H1 (cell line): Measurements from ENCODE around the gene CORO1C. TPM values are rescaled to one million over a fixed set of nuclear protein-coding genes. Genes with fewer than 3 reads are reported as not detected.
A peak's percentile ranks its signal among the peaks of the same experiment; 100 is the strongest.

Source experiments
- CTCF ChIA-PET: fragments of 300-600 bp; sonication (Branson Sonifier 250); formaldehyde crosslinking; loops from one replicate; lab custom pipeline; 2021; ENCODE audit not compliant: partially characterized antibody; lab: Charles Lee
- POLR2A ChIA-PET: fragments of 300-600 bp; sonication (Branson Sonifier 250); formaldehyde crosslinking; loops from one replicate; lab custom pipeline; 2021; ENCODE audit warnings: inconsistent platforms; ENCODE audit not compliant: partially characterized antibody; lab: Charles Lee
- DNase-seq, 2 experiments: peaks; one replicate each; pipeline versions ENCODE4 v3.0.0 to v3.0.0-alpha.2; 2010 to 2022; ENCODE audit warnings: low spot score in 2 of 2, low read depth in 1 of 2, mixed read lengths in 1 of 2
- FAIRE-seq: peaks from 2 replicates; lab custom pipeline; 2011; peaks lifted over from hg19 to GRCh38; lab: Jason Lieb, UNC
- H2AFZ ChIP-seq: 2 replicates; pipeline ENCODE4 v1.8.1; 2012; ENCODE audit warnings: low read length, inconsistent platforms
- H2AK5ac ChIP-seq: 2 replicates; pipeline ENCODE4 v1.6.1; 2013; ENCODE audit warnings: low read depth, low read length
- H2BK120ac ChIP-seq: replicated peaks from 2 replicates; pipeline ENCODE3; 2013; ENCODE audit warnings: low read depth, low read length, inconsistent platforms
- H2BK12ac ChIP-seq: 2 replicates; pipeline ENCODE4 v1.6.1; 2013; ENCODE audit warnings: low read depth, low read length
- H2BK15ac ChIP-seq: 2 replicates; pipeline ENCODE4 v1.6.1; 2013; ENCODE audit warnings: low read length
- H2BK20ac ChIP-seq: 2 replicates; pipeline ENCODE4 v1.6.1; 2013; ENCODE audit warnings: low read length
- H2BK5ac ChIP-seq: 2 replicates; pipeline ENCODE4 v1.6.1; 2013; ENCODE audit warnings: low read depth, low read length
- H3K14ac ChIP-seq: 2 replicates; pipeline ENCODE4 v1.6.1; 2013; ENCODE audit warnings: inconsistent platforms; ENCODE audit not compliant: insufficient read length
- H3K18ac ChIP-seq: 2 replicates; pipeline ENCODE4 v1.6.1; 2013; ENCODE audit warnings: low read length; ENCODE audit errors: extremely low read depth
- H3K23ac ChIP-seq: 2 replicates; pipeline ENCODE4 v1.6.1; 2013; ENCODE audit warnings: inconsistent platforms; ENCODE audit not compliant: insufficient read length
- H3K23me2 ChIP-seq: 2 replicates; pipeline ENCODE4 v1.6.1; 2013; ENCODE audit warnings: low read depth, low read length
- H3K27ac ChIP-seq: 2 replicates; pipeline ENCODE4 v1.6.1; 2011; ENCODE audit warnings: low read depth, low read length, inconsistent platforms
- H3K27me3 ChIP-seq, 4 experiments: replicated peaks in 1 of 4; 1 replicate in 1 of 4; 2 replicates in 3 of 4; pipeline versions ENCODE4 v1.6.1 to v1.8.1; 2011 to 2013; ENCODE audit warnings: low read length in 3 of 4, mild to moderate bottlenecking in 3 of 4, inconsistent platforms in 2 of 4, mixed read lengths in 2 of 4, moderate library complexity in 1 of 4; ENCODE audit not compliant: control insufficient read depth in 3 of 4, insufficient read depth in 3 of 4; ENCODE audit errors: extremely low read depth in 1 of 4
- H3K36me3 ChIP-seq, 4 experiments: 2 replicates each; pipeline versions ENCODE4 v1.6.1 to v1.8.1; 2011 to 2013; ENCODE audit warnings: mild to moderate bottlenecking in 4 of 4, low read length in 3 of 4, moderate library complexity in 2 of 4, control low read depth in 1 of 4, inconsistent platforms in 1 of 4; ENCODE audit not compliant: insufficient read depth in 4 of 4, control insufficient read depth in 2 of 4
- H3K4ac ChIP-seq: replicated peaks from 2 replicates; pipeline ENCODE3; 2013; ENCODE audit warnings: low read length, low read depth, mixed read lengths, inconsistent platforms; ENCODE audit not compliant: insufficient read length
- H3K4me1 ChIP-seq, 4 experiments: replicated peaks in 1 of 4; 1 replicate in 1 of 4; 2 replicates in 3 of 4; pipeline versions ENCODE4 v1.6.1 to v1.8.1; 2011 to 2013; ENCODE audit warnings: low read length in 3 of 4, inconsistent platforms in 2 of 4, mixed read lengths in 1 of 4; ENCODE audit not compliant: insufficient read depth in 4 of 4, control insufficient read depth in 3 of 4
- H3K4me2 ChIP-seq, 2 experiments: 2 replicates each; pipeline versions ENCODE4 v1.6.1 to v1.8.1; 2011 to 2013; ENCODE audit warnings: low read depth in 2 of 2, low read length in 2 of 2, control low read depth in 1 of 2, inconsistent platforms in 1 of 2, mild to moderate bottlenecking in 1 of 2; ENCODE audit not compliant: insufficient read depth in 1 of 2
- H3K4me3 ChIP-seq, 4 experiments: fragments of 200-600, 300-600 bp in 1 of 4; sonication (generic), shearing (Covaris generic), sonication (Bioruptor Twin) in 1 of 4; 2 replicates each; pipeline versions ENCODE4 v1.5.1 to v1.8.1; 2011 to 2016; ENCODE audit warnings: low read length in 4 of 4, low read depth in 3 of 4, control low read depth in 2 of 4, inconsistent platforms in 2 of 4, mild to moderate bottlenecking in 2 of 4, mixed read lengths in 1 of 4, moderate library complexity in 1 of 4; ENCODE audit not compliant: insufficient read depth in 2 of 4; ENCODE audit errors: extremely low read depth in 1 of 4
- H3K56ac ChIP-seq: replicated peaks from 2 replicates; pipeline ENCODE3; 2013; ENCODE audit warnings: low read depth, mild to moderate bottlenecking, mixed read lengths, low read length, inconsistent platforms; ENCODE audit not compliant: insufficient read length
- H3K79me1 ChIP-seq: 2 replicates; pipeline ENCODE4 v1.6.1; 2013; ENCODE audit warnings: low read depth, low read length, control low read depth
- H3K79me2 ChIP-seq, 2 experiments: 2 replicates each; pipeline versions ENCODE4 v1.6.1 to v1.8.1; 2012 to 2013; ENCODE audit warnings: low read length in 2 of 2, mild to moderate bottlenecking in 2 of 2, inconsistent platforms in 1 of 2; ENCODE audit not compliant: insufficient read depth in 2 of 2, control insufficient read depth in 1 of 2
- H3K9ac ChIP-seq, 4 experiments: replicated peaks in 1 of 4; 1 replicate in 1 of 4; 2 replicates in 3 of 4; pipeline versions ENCODE4 v1.6.1 to v1.8.1; 2011 to 2013; ENCODE audit warnings: low read depth in 3 of 4, low read length in 3 of 4, control low read depth in 2 of 4, mild to moderate bottlenecking in 2 of 4, moderate library complexity in 2 of 4, inconsistent platforms in 1 of 4; ENCODE audit errors: extremely low read depth in 1 of 4
- H3K9me3 ChIP-seq, 2 experiments: 2 replicates each; pipeline versions ENCODE4 v1.6.1 to v1.8.1; 2012 to 2013; ENCODE audit warnings: mild to moderate bottlenecking in 2 of 2, moderate library complexity in 2 of 2, control low read depth in 1 of 2, inconsistent platforms in 1 of 2, low read depth in 1 of 2, low read length in 1 of 2, mixed read lengths in 1 of 2; ENCODE audit not compliant: insufficient read depth in 2 of 2
- H4K20me1 ChIP-seq, 2 experiments: replicated peaks in 1 of 2; 2 replicates each; pipeline versions ENCODE3 to v1.8.1; 2011 to 2013; ENCODE audit warnings: inconsistent platforms in 2 of 2, low read length in 2 of 2, mild to moderate bottlenecking in 1 of 2; ENCODE audit not compliant: insufficient read depth in 2 of 2, control insufficient read depth in 1 of 2
- H4K5ac ChIP-seq: 2 replicates; pipeline ENCODE4 v1.6.1; 2013; ENCODE audit warnings: low read length, low read depth, mixed read lengths, inconsistent platforms; ENCODE audit not compliant: insufficient read length
- H4K8ac ChIP-seq: 2 replicates; pipeline ENCODE4 v1.8.0; 2013; ENCODE audit warnings: mild to moderate bottlenecking, moderate library complexity, low read length, inconsistent platforms; ENCODE audit not compliant: insufficient read depth; ENCODE audit errors: extremely low read depth
- H4K91ac ChIP-seq: replicated peaks from 2 replicates; pipeline ENCODE3; 2013; ENCODE audit warnings: low read length, mixed read lengths, inconsistent platforms; ENCODE audit not compliant: insufficient read length
- ASH2L ChIP-seq: fragments of 200-600, 300-600 bp; sonication (generic); IDR thresholded peaks from one replicate; pipeline ENCODE4 v1.7.1; 2017; ENCODE audit warnings: low read length
- CHD2 ChIP-seq: IDR thresholded peaks from 2 replicates; pipeline ENCODE4 v1.6.1; 2012; ENCODE audit warnings: low read length, improper control_type of control experiment
- CTBP2 ChIP-seq: IDR thresholded peaks from 2 replicates; pipeline ENCODE4 v1.7.0; 2011; ENCODE audit warnings: borderline replicate concordance, mild to moderate bottlenecking, moderate library complexity, mixed read lengths, low read length; ENCODE audit not compliant: insufficient read depth, insufficient read length
- KDM5A ChIP-seq: fragments of 200-600 bp; IDR thresholded peaks from 2 replicates; pipeline ENCODE4 v1.7.1; 2012; ENCODE audit warnings: mild to moderate bottlenecking, low read length, inconsistent platforms, mixed read lengths
- SP1 ChIP-seq: IDR thresholded peaks from 2 replicates; pipeline ENCODE4 v1.6.1; 2011; ENCODE audit warnings: low read depth, low read length
- SP2 ChIP-seq: IDR thresholded peaks from 2 replicates; pipeline ENCODE4 v1.6.1; 2012; ENCODE audit warnings: mild to moderate bottlenecking, low read length, inconsistent platforms
- TBP ChIP-seq: IDR thresholded peaks from 2 replicates; pipeline ENCODE4 v1.6.1; 2011; ENCODE audit warnings: low read depth, low read length, improper control_type of control experiment
- ZNF274 ChIP-seq: IDR thresholded peaks from 2 replicates; pipeline ENCODE4 v1.7.0; 2012; ENCODE audit warnings: low read length, borderline replicate concordance; ENCODE audit errors: extremely low read depth
- WGBS, 2 experiments: shearing (Covaris generic) in 1 of 2; methylation state at CpG; one replicate each; pipeline versions ENCODE4 v1.1.6 to v1.1.7; 2013 to 2015; ENCODE audit warnings: low lambda C conversion rate in 2 of 2, mixed read lengths in 2 of 2, inconsistent platforms in 1 of 2, low coverage in 1 of 2, missing lambda C conversion rate in 1 of 2; ENCODE audit not compliant: insufficient replicate concordance in 2 of 2, insufficient coverage in 1 of 2, insufficient read length in 1 of 2; ENCODE audit errors: extremely low coverage in 1 of 2, missing lambda C conversion rate in 1 of 2; 5-methylcytosine and 5-hydroxymethylcytosine counted together
- polyA plus RNA-seq, 7 experiments: library from polyadenylated mRNA; depleted of rRNA in 3 of 7; stranded (reverse) in 5 of 7; unstranded in 2 of 7; fragments of >200 nt in 5 of 7; fragments of 200-250 nt in 2 of 7; gene quantifications; 1 replicate in 5 of 7; 2 replicates in 1 of 7; 4 replicates in 1 of 7; pipeline versions ENCODE4 v1.2.1 to v1.2.3, GENCODE V29; 2011 to 2013; ENCODE audit warnings: missing spikeins in 2 of 7, mixed read lengths in 2 of 7
- total RNA-seq: library from RNA; stranded (reverse); fragmentation: NEBNext Ultra II Directional; extraction: Animal tissue kit (Norgen Biotek cat#: 25700); gene quantifications from 2 replicates; pipeline ENCODE4 v1.2.1, GENCODE V29; 2021
- TF ChIP-seq, protein P1 (sequence below): IDR thresholded peaks from 2 replicates; pipeline ENCODE4 v1.6.1; 2011; ENCODE audit warnings: low read depth, mild to moderate bottlenecking, low read length; ENCODE audit not compliant: insufficient read depth

Gene CORO1C
- total and polyA plus RNA-seq, 2 of the 8 experiments (the other 6 are each of a cell fraction or from before 2014, with no cell fraction given) = 72.7 to 120 TPM

DNA sequence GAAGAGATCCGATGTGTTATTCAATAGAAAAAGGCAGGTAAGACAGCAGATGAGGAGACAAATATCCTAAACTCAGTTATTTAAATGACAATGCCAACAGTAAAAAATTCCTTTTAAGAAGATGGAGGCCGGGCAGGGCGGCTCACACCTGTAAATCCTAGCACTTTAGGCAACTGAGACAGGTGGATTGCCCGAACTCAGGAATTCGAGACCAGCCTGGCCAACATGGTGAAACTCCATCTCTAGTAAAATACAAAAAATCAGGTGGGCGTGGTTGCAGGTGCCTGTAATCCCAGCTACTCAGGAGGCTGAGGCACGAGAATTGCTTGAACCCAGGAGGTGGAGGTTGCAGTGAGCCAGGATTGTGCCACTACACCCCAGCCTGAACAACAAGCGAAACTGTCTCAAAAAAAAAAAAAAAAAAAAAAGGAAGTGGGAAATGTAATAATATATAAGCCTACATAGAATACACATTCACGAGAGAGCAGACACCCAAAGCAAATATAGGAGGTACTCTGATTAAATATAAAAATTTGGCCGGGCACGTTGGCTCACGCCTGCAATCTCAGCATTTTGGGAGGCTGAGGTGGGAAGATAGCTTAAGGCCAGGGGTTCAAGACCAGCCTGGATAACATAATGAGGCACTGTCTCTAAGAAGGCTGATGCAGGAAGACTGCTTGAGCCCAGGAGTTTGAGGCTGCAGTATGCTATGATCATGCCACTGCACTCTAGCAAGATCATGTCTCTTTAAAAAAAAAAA lies 19.0 kb downstream of the CORO1C start:
- Histone ChIP-seq H3K18ac (peak overlapping the region; percentile 75; the same call in 1 of the 2 replicates), H3K23ac (no peak overlapping the region), H3K79me2 (peaks cover 12 to 88% of the 10 kb centered on the region in 2 experiments), H3K27me3 (no peaks in the 10 kb centered on the region), H3K23me2 (no peaks in the 10 kb centered on the region), H3K9ac (no peak overlapping the region), H3K4ac (no peak overlapping the region), H3K4me3 (no peak overlapping the region), H3K27ac (no peak overlapping the region), H3K56ac (no peak overlapping the region), H3K79me1 (no peaks in the 10 kb centered on the region; the same call in 1 of the 2 replicates), H4K8ac (no peak overlapping the region), H2BK20ac (no peak overlapping the region), H3K4me2 (no peak overlapping the region), H2BK12ac (no peak overlapping the region), H2AK5ac (no peak overlapping the region), H3K14ac (no peak overlapping the region), H3K36me3 (no peaks in the 10 kb centered on the region; a peak in 1 of 8 replicates), H2BK15ac (no peak overlapping the region), H2BK5ac (no peak overlapping the region), H4K91ac (no peak overlapping the region), H2BK120ac (no peak overlapping the region), H2AFZ (no peak overlapping the region), H4K5ac (no peak overlapping the region), H3K4me1 (peaks cover 3 to 14% (median 5%) of the 10 kb centered on the region in 4 experiments; a peak in 4 of 7 replicates), H4K20me1 (peaks cover 4 to 5% of the 10 kb centered on the region in 2 experiments), H3K9me3 (no peaks in the 10 kb centered on the region)
- CTCF ChIA-PET = interaction anchor here (0.6 to 1.6 kb wide), 4 partner anchors 10 to 636 kb away, joined by 3 to 6 read pairs (median 3); no protein-coding TSS in a partner anchor
- peak in 1 of 2 experiments; percentile 37 for DNase-seq
- POLR2A ChIA-PET = interaction anchor here (0.9 to 3.6 kb wide), 2 partner anchors 13 to 21 kb away, joined by 3 to 29 read pairs; no protein-coding TSS in a partner anchor
- WGBS, 2 experiments = 90% methylated on average over 11 of the region's 12 CpGs; no CpG with 5 or more reads in 1 of the 2 experiments
- TF ChIP-seq CHD2 = no peak
- TF ChIP-seq SP2 = no peak
- TF ChIP-seq, protein P1, sequence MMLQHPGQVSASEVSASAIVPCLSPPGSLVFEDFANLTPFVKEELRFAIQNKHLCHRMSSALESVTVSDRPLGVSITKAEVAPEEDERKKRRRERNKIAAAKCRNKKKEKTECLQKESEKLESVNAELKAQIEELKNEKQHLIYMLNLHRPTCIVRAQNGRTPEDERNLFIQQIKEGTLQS = no peak
- no peak for TF ChIP-seq CTBP2
- no peak for TF ChIP-seq ZNF274
- no peak for TF ChIP-seq KDM5A
- no peak for TF ChIP-seq SP1
- no peak for TF ChIP-seq TBP
- no peak for TF ChIP-seq ASH2L
- FAIRE-seq = no peak
